ENCODE measurements around the gene CCDC71. TPM values are rescaled to one million over a fixed set of nuclear protein-coding genes. Genes with fewer than 3 reads are reported as not detected.

Gene CCDC71
- total RNA-seq, 2 experiments from 2014 or later = 14.7 to 16.0 TPM

DNA sequence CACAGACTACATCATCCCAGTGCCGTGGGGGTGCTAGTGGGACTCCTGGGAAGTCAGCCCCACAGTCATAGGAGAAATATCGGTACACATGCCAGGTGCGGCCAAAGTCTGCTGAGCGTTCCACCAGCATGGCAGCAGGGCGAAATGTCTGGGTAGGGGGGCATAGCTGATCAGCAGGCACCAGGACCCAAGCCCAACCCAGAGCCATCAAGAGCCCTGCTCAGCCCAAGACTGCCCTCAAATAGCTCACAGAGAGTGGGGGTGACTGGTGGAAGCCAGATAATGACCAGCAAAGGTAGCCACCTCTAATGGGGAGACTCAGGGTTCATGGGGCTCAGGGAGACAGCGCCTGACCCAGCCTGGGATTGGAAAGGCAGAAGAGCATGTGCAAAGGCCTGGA, 34.6 kb downstream of the CCDC71 start:
- Mint-ChIP-seq H3K9me3 (no peaks in the 10 kb centered on the region), H3K36me3 (ENCODE audit: low read depth) (no peaks in the 10 kb centered on the region), H3K4me3 (no peak overlapping the region), H3K27ac (no peak overlapping the region), H3K4me1 (ENCODE audit: low read depth) (no peaks in the 10 kb centered on the region), H3K27me3 (peaks cover 40% of the 10 kb centered on the region)
- Histone ChIP-seq H3K4me1 (ENCODE audit: insufficient read depth, low read length) (peaks cover 4% of the 10 kb centered on the region), H3K4me3 (ENCODE audit: low read length) (no peak overlapping the region), H3K9me3 (ENCODE audit: control insufficient read depth in 1 of 2, insufficient read depth in 1 of 2, low read length in 2 of 2) (no peaks in the 10 kb centered on the region), H3K36me3 (ENCODE audit: insufficient read depth, low read length) (no peaks in the 10 kb centered on the region), H3K27me3 (ENCODE audit: control insufficient read depth in 1 of 2, insufficient read depth in 2 of 2, low read length in 2 of 2) (peaks cover 12 to 13% of the 10 kb centered on the region in 2 experiments), H3K27ac (ENCODE audit: low read depth in 1 of 2, low read length in 2 of 2) (no peak overlapping the region)
- CTCF ChIA-PET = no interaction called here
- DNase-seq (no peak), ATAC-seq (ENCODE audit: poor library complexity) (no peak)
- intact Hi-C loops (cut with DNase I, micrococcal nuclease) = no loop called here
- POLR2A ChIA-PET = interaction anchor here (0.9 kb wide), 1 partner anchor 102 kb away, joined by 4 read pairs; the partner anchor contains the start of gene IMPDH2
- TF ChIP-seq, protein P1, sequence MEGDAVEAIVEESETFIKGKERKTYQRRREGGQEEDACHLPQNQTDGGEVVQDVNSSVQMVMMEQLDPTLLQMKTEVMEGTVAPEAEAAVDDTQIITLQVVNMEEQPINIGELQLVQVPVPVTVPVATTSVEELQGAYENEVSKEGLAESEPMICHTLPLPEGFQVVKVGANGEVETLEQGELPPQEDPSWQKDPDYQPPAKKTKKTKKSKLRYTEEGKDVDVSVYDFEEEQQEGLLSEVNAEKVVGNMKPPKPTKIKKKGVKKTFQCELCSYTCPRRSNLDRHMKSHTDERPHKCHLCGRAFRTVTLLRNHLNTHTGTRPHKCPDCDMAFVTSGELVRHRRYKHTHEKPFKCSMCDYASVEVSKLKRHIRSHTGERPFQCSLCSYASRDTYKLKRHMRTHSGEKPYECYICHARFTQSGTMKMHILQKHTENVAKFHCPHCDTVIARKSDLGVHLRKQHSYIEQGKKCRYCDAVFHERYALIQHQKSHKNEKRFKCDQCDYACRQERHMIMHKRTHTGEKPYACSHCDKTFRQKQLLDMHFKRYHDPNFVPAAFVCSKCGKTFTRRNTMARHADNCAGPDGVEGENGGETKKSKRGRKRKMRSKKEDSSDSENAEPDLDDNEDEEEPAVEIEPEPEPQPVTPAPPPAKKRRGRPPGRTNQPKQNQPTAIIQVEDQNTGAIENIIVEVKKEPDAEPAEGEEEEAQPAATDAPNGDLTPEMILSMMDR (IDR thresholded peaks at IDR 0.05) = no peak

DNA sequence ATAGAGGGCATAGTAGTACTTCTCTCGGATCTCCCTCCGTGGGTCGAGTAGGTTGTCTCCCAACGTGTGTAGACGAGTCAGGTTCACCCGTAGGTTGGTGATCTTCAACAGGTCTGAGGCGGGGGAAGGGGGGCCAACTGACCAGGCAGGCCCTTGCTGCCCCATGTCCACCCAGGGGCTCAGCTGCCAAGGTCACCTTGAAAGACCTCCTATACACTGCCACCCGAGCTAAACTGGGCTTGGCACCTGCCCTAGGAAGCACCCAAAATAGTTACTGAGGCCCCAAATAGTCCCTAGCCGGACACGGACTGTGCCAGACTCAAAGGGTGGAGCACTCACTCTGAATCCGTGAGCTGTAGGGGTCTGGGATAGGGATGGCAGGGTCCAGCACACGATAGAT, 35.1 kb downstream of the CCDC71 start:
- no peak overlapping the region for H3K4me3 Mint-ChIP-seq
- ChIA-PET POLR2A (interaction anchor here (0.7 kb wide), 1 partner anchor 37 kb away, joined by 3 read pairs; the partner anchor contains the start of gene QRICH1), CTCF (no interaction called here)
- TF ChIP-seq, protein P1 (IDR thresholded peaks at IDR 0.05) = no peak
- no peak for ATAC-seq (ENCODE audit: poor library complexity)
- Histone ChIP-seq H3K27me3 (ENCODE audit: control insufficient read depth in 1 of 2, insufficient read depth in 2 of 2, low read length in 2 of 2) (peaks cover 12 to 13% of the 10 kb centered on the region in 2 experiments), H3K9me3 (ENCODE audit: control insufficient read depth in 1 of 2, insufficient read depth in 1 of 2, low read length in 2 of 2) (no peaks in the 10 kb centered on the region), H3K36me3 (ENCODE audit: insufficient read depth, low read length) (no peaks in the 10 kb centered on the region), H3K4me3 (ENCODE audit: low read length) (no peak overlapping the region), H3K4me1 (ENCODE audit: insufficient read depth, low read length) (peaks cover 4% of the 10 kb centered on the region), H3K27ac (ENCODE audit: low read depth in 1 of 2, low read length in 2 of 2) (no peak overlapping the region)
- no peak for DNase-seq
- no peak overlapping the region for H3K27ac Mint-ChIP-seq
- no peaks in the 10 kb centered on the region for H3K36me3 Mint-ChIP-seq (ENCODE audit: low read depth)
- intact Hi-C loops (cut with DNase I, micrococcal nuclease) = no loop called here
- no peaks in the 10 kb centered on the region for H3K4me1 Mint-ChIP-seq (ENCODE audit: low read depth)
- no peaks in the 10 kb centered on the region for H3K9me3 Mint-ChIP-seq
- H3K27me3 Mint-ChIP-seq = peaks cover 40% of the 10 kb centered on the region

DNA sequence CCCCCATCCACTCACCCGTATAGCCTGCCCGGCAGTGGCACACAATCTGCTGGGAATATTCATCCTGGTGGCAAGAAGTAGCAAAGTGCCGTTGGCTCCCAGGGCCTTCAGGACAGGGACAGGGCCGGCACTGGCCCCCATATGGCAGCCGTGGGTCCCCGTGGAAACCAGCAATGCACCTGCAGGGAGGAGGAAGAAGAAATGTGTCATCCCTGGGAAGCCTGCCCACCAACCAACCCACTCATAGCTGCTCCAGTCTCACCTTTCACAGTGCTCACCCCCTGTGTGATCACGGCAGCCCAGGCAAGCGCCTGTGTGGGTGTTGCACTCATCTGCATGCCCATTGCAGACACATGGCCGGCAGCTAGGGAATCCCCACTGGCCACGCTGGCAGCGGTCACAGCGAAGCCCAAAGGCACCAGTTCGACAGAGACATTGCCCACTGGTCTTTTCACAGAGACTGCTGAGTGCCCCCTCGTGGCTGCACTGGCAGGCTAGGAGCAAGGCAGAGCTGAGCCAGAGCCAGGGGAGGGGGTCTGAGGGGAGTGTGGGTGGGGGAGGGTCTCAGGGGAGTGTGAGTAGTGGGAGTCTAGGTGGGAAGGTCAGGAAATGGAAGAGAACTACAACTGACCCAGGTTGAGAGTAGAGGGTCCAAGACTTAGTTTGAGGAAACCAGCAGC, 41.0 kb downstream of the CCDC71 start:
- CTCF ChIA-PET = interaction anchor here (1.3 kb wide), 1 partner anchor 31 kb away, joined by 5 read pairs; the partner anchor contains the start of gene QRICH1
- no peaks in the 10 kb centered on the region for H3K27me3 Mint-ChIP-seq
- H3K9me3 Mint-ChIP-seq = no peaks in the 10 kb centered on the region
- Histone ChIP-seq H3K27ac (ENCODE audit: low read depth in 1 of 2, low read length in 2 of 2) (no peak overlapping the region), H3K36me3 (ENCODE audit: insufficient read depth, low read length) (no peaks in the 10 kb centered on the region), H3K27me3 (ENCODE audit: control insufficient read depth in 1 of 2, insufficient read depth in 2 of 2, low read length in 2 of 2) (no peaks in the 10 kb centered on the region), H3K4me3 (ENCODE audit: low read length) (no peak overlapping the region), H3K9me3 (ENCODE audit: control insufficient read depth in 1 of 2, insufficient read depth in 1 of 2, low read length in 2 of 2) (no peaks in the 10 kb centered on the region), H3K4me1 (ENCODE audit: insufficient read depth, low read length) (peaks cover 12% of the 10 kb centered on the region)
- TF ChIP-seq, protein P1 (IDR thresholded peaks at IDR 0.05) = no peak
- intact Hi-C loops (cut with DNase I, micrococcal nuclease) = loop anchor here in 1 of 2 experiments (5.0 to 10.0 kb wide), 2 partner anchors 103 to 550 kb away; partner anchors contain the start of genes APEH and NDUFAF3
- ATAC-seq (ENCODE audit: poor library complexity) (no peak), DNase-seq (no peak)
- peaks cover 1% of the 10 kb centered on the region for H3K36me3 Mint-ChIP-seq (ENCODE audit: low read depth)
- POLR2A ChIA-PET = interaction anchor here (1.0 kb wide), 1 partner anchor 32 kb away, joined by 3 read pairs; the partner anchor contains the start of gene QRICH1
- H3K27ac Mint-ChIP-seq = no peak overlapping the region
- H3K4me3 Mint-ChIP-seq = no peak overlapping the region
- peaks cover 10% of the 10 kb centered on the region for H3K4me1 Mint-ChIP-seq (ENCODE audit: low read depth)

All from CD4-positive, alpha-beta T cell (primary cell).